Measurements from ENCODE around the gene TAB3. TPM values are rescaled to one million over a fixed set of nuclear protein-coding genes. Genes with fewer than 3 reads are reported as not detected.

The TAB3 gene
- total and polyA plus RNA-seq, 10 of the 15 experiments (the other 5 are each of a cell fraction or from before 2014, with no cell fraction given): 1.7 to 22.1 (median 9.1) TPM

- TF ChIP-seq CTCF (IDR thresholded peaks at IDR 0.05 in 2 of 3, conservative IDR thresholded peaks at IDR 0.05 in 1 of 3; ENCODE audit: control insufficient read depth in 2 of 3, extremely low read depth in 1 of 3, insufficient read depth in 1 of 3, low read depth in 3 of 3, low read length in 3 of 3): 0 out of 6 replicates have a peak, but pooled peaks of 1 of the 3 experiments have one; percentile 1
- no peak for TF ChIP-seq PKNOX1 (IDR thresholded peaks at IDR 0.05)
- TF ChIP-seq BRCA1 (IDR thresholded peaks at IDR 0.05; ENCODE audit: low read depth, low read length): no peak
- TF ChIP-seq SPI1 (IDR thresholded peaks at IDR 0.05; ENCODE audit: borderline replicate concordance, insufficient read depth, low read depth, low read length): peak; percentile 95
- TF ChIP-seq DPF2 (IDR thresholded peaks at IDR 0.05): 0 out of 2 replicates have a peak, but pooled peaks have one; percentile 48
- TF ChIP-seq RAD21 (IDR thresholded peaks at IDR 0.05; ENCODE audit: insufficient read depth, low read depth, low read length): peak; percentile 18; the same call in 1 of the 2 replicates
- TF ChIP-seq IKZF2 (IDR thresholded peaks at IDR 0.05): peak; percentile 74 to 79
Measured at GRCh38 chrX:30822068-30822681, 66.9 kb downstream of the TAB3 start (continued).

- POLR2A ChIA-PET: no interaction called here
Measured at GRCh38 chrX:30821116-30821515, 67.9 kb downstream of the TAB3 start.

More at GRCh38 chrX:30821116-30821515, 67.9 kb downstream of the TAB3 start:
- no peaks in the 10 kb centered on the region for H4K20me1 ChIP-seq (ENCODE audit: control insufficient read depth, insufficient read depth)
- TF ChIP-seq ASH2L (IDR thresholded peaks at IDR 0.05; ENCODE audit: borderline replicate concordance, low read depth) (no peak), RAD21 (IDR thresholded peaks at IDR 0.05; ENCODE audit: insufficient read depth, low read depth, low read length) (0 out of 2 replicates have a peak, but pooled peaks have one; percentile 1), NR2C2 (IDR thresholded peaks at IDR 0.05; ENCODE audit: borderline replicate concordance, control insufficient read depth, insufficient read length, low read depth) (no peak), ZNF217 (IDR thresholded peaks at IDR 0.05) (no peak)
- ChIA-PET SMC1A (ENCODE audit: uncharacterized antibody, unreplicated experiment) (interaction anchor here (0.6 to 1.4 kb wide), 4 partner anchors 44 to 216 kb away, joined by 3 to 4 read pairs (median 4); no protein-coding TSS in a partner anchor), CTCF (interaction anchor here (0.5 to 3.6 kb wide), 5 partner anchors 43 to 186 kb away, joined by 3 to 22 read pairs (median 3); no protein-coding TSS in a partner anchor), RAD21 (ENCODE audit: unreplicated experiment) (interaction anchor here (1.2 kb wide), 1 partner anchor 86 kb away, joined by 3 read pairs; no protein-coding TSS in a partner anchor)
- in situ Hi-C loops (cut with MboI): loop anchor here (5.0 kb wide), 1 partner anchor 84 kb away; no protein-coding TSS in a partner anchor
- FAIRE-seq (no peak), DNase-seq (ENCODE audit: low read depth, low spot score) (no peak), ATAC-seq (peak; percentile 35; the same call in 2 of the 3 replicates)
- H3K27me3 ChIP-seq (replicated peaks in 1 of 2; ENCODE audit: control insufficient read depth in 2 of 2, insufficient read depth in 2 of 2, low read length in 1 of 2): no peaks in the 10 kb centered on the region
- intact Hi-C loops (cut with micrococcal nuclease; ENCODE audit: unreplicated experiment): loop anchor here (2.0 to 5.0 kb wide), 3 partner anchors 169 to 249 kb away; partner anchors contain the start of gene GK
- H3K79me2 ChIP-seq (ENCODE audit: control insufficient read depth, insufficient read depth, low read length): no peaks in the 10 kb centered on the region
- no peaks in the 10 kb centered on the region; the same call in 1 of the 2 replicates for H3K4me1 ChIP-seq (ENCODE audit: control insufficient read depth, insufficient read depth, low read length)
- H2AFZ ChIP-seq (ENCODE audit: control insufficient read depth, low read depth, low read length): no peak overlapping the region
- peaks cover 2% of the 10 kb centered on the region; the same call in 2 of the 3 replicates for H3K9me3 ChIP-seq (replicated peaks; ENCODE audit: control insufficient read depth, insufficient read depth, low read length)
- no peak overlapping the region for H3K4me3 ChIP-seq
- BruUV-seq (replicated peaks): no TSS peak
- H3K4me2 ChIP-seq (ENCODE audit: control insufficient read depth, insufficient read depth): no peak overlapping the region
- H3K9ac ChIP-seq (ENCODE audit: control insufficient read depth, insufficient read depth, low read length): no peak overlapping the region
- H3K27ac ChIP-seq (ENCODE audit: control insufficient read depth, insufficient read depth): no peak overlapping the region
- no peaks in the 10 kb centered on the region for H3K36me3 ChIP-seq (ENCODE audit: control insufficient read depth in 2 of 2, insufficient read depth in 2 of 2, low read length in 1 of 2)
- WGBS (ENCODE audit: insufficient coverage, insufficient replicate concordance, low lambda C conversion rate, missing lambda C conversion rate): 0% methylated on average over 1 of the region's 1 CpG

Measured in GM12878 (cell line).